ENCODE measurements around the gene ZIC3.

The ZIC3 gene

GRCh38 chrX:137574102-137574783, 8.3 kb downstream of the ZIC3 start:
- TF ChIP-seq, protein P1, sequence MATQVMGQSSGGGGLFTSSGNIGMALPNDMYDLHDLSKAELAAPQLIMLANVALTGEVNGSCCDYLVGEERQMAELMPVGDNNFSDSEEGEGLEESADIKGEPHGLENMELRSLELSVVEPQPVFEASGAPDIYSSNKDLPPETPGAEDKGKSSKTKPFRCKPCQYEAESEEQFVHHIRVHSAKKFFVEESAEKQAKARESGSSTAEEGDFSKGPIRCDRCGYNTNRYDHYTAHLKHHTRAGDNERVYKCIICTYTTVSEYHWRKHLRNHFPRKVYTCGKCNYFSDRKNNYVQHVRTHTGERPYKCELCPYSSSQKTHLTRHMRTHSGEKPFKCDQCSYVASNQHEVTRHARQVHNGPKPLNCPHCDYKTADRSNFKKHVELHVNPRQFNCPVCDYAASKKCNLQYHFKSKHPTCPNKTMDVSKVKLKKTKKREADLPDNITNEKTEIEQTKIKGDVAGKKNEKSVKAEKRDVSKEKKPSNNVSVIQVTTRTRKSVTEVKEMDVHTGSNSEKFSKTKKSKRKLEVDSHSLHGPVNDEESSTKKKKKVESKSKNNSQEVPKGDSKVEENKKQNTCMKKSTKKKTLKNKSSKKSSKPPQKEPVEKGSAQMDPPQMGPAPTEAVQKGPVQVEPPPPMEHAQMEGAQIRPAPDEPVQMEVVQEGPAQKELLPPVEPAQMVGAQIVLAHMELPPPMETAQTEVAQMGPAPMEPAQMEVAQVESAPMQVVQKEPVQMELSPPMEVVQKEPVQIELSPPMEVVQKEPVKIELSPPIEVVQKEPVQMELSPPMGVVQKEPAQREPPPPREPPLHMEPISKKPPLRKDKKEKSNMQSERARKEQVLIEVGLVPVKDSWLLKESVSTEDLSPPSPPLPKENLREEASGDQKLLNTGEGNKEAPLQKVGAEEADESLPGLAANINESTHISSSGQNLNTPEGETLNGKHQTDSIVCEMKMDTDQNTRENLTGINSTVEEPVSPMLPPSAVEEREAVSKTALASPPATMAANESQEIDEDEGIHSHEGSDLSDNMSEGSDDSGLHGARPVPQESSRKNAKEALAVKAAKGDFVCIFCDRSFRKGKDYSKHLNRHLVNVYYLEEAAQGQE (IDR thresholded peaks at IDR 0.05; ENCODE audit: insufficient read depth in 1 of 2, low read depth in 2 of 2, low read length in 2 of 2) = no peak
- TF ChIP-seq POLR2AphosphoS5 (IDR thresholded peaks at IDR 0.05; ENCODE audit: low read depth, low read length) = no peak
- TF ChIP-seq TAF1 (IDR thresholded peaks at IDR 0.05; ENCODE audit: borderline replicate concordance, insufficient read depth, low read length) = no peak
- no peak for TF ChIP-seq SIN3A (IDR thresholded peaks at IDR 0.05; ENCODE audit: borderline replicate concordance, insufficient read depth, low read length)
- no peak for TF ChIP-seq FOXP2 (optimal IDR thresholded peaks at IDR 0.05; ENCODE audit: borderline replicate concordance, extremely low read depth, extremely low read length, insufficient read depth)

DNA sequence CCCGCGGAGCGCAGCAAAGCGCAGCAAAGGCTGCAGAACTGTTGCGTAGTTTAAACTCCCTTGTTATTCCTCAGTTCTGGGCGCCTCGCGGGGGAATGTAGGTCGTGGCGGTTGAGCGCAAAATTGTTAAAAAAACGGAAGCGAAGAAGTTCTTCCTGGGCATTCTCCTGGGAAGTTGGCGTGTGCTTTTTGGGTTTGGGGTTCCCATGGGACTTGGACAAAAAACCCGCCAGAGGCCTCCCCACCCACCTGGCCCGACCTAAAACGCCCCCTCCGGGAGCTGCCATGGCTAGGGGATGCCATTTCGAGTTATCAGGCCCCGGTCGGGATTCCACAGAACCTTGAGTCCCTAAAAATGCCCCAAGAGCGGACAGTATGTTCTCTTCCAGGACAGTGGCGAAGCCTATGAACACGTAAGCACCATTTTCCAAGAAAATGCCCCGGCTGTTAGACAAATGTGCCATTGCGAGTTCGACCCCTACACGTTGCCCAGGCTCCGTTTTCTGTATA, 8.9 kb downstream of the ZIC3 start:
- no peak for TF ChIP-seq FOXP2 (optimal IDR thresholded peaks at IDR 0.05; ENCODE audit: borderline replicate concordance, extremely low read depth, extremely low read length, insufficient read depth)
- TF ChIP-seq SIN3A (IDR thresholded peaks at IDR 0.05; ENCODE audit: borderline replicate concordance, insufficient read depth, low read length) = no peak
- no peak for TF ChIP-seq TAF1 (IDR thresholded peaks at IDR 0.05; ENCODE audit: borderline replicate concordance, insufficient read depth, low read length)
- TF ChIP-seq, protein P1 (IDR thresholded peaks at IDR 0.05; ENCODE audit: insufficient read depth in 1 of 2, low read depth in 2 of 2, low read length in 2 of 2) = no peak
- TF ChIP-seq POLR2AphosphoS5 (IDR thresholded peaks at IDR 0.05; ENCODE audit: low read depth, low read length) = no peak

DNA sequence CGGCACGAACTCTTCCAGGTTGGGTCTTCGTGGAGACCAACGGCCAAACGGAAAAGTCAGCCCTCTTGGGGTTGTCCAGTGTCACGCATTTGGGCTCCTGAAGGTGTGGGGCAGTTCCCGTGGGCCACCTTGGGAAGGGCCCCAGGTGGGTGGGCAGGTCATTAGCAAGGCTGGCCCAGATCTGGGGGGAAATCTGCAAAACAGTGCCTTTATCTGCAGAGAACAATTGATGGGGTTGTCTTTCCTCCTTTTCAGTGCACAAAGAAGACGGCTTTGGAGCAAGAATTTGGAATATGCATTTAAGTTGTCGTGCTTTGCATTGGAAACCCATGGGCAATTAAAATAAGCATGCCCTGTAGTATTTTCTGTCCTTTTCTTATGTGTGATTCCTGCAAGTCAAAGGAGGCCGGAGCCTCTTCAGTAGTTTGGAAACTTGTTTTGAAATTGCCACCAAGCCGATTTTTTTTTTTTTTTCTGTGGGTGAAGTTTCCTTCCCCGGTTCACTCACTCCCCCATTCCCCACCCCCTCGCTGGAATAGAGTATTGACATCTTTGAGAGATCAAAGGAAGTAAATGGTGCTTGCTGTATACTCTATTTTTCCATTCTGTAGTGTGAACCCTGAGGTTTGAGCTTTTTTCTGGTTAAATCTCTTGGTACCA, 9.8 kb downstream of the ZIC3 start:
- TF ChIP-seq POLR2AphosphoS5 (IDR thresholded peaks at IDR 0.05; ENCODE audit: low read depth, low read length) (no peak), TAF1 (IDR thresholded peaks at IDR 0.05; ENCODE audit: borderline replicate concordance, insufficient read depth, low read length) (no peak), SIN3A (IDR thresholded peaks at IDR 0.05; ENCODE audit: borderline replicate concordance, insufficient read depth, low read length) (no peak), FOXP2 (optimal IDR thresholded peaks at IDR 0.05; ENCODE audit: borderline replicate concordance, extremely low read depth, extremely low read length, insufficient read depth) (no peak)
- TF ChIP-seq, protein P1 (IDR thresholded peaks at IDR 0.05; ENCODE audit: insufficient read depth in 1 of 2, low read depth in 2 of 2, low read length in 2 of 2) = no peak

DNA sequence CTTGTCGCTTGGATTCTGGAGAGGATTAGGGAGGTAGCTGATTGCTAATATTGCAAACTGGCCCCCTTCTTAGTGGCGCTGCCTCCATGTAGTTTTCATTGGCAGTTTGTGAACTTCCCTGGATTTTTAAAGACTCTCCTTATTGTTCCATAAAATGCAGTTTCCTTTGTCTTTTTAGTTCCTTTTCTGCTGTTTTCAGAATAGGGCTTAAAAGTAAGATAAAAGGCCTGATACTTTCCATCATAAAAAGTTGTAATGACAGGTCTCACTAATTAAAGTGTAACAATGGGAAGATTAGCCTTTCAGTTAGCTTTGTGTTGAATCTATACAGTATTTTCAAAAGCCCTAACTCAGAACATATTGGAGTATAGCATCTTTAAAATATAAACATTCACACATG, 21.2 kb downstream of the ZIC3 start:
- TF ChIP-seq SIN3A (IDR thresholded peaks at IDR 0.05; ENCODE audit: borderline replicate concordance, insufficient read depth, low read length) (no peak), FOXP2 (optimal IDR thresholded peaks at IDR 0.05; ENCODE audit: borderline replicate concordance, extremely low read depth, extremely low read length, insufficient read depth) (no peak), POLR2AphosphoS5 (IDR thresholded peaks at IDR 0.05; ENCODE audit: low read depth, low read length) (no peak), TAF1 (IDR thresholded peaks at IDR 0.05; ENCODE audit: borderline replicate concordance, insufficient read depth, low read length) (no peak)
- TF ChIP-seq, protein P1 (IDR thresholded peaks at IDR 0.05; ENCODE audit: insufficient read depth in 1 of 2, low read depth in 2 of 2, low read length in 2 of 2) = no peak
